Caco-2 (cell line): Measurements from ENCODE around the gene AMPH. TPM values are rescaled to one million over a fixed set of nuclear protein-coding genes. Genes with fewer than 3 reads are reported as not detected.

Source experiments
- BruUV-seq: library from RNA; stranded (reverse); fragments of 400-500 nt; replicated peaks from 2 replicates; lab custom pipeline; 2021; lab: Mats Ljungman, UMichigan
- CTCF ChIA-PET: fragments of 300-600 bp; sonication (Branson Sonifier 250); formaldehyde crosslinking; loops from one replicate; lab custom pipeline; 2022; ENCODE audit warnings: antibody characterized with exemption; lab: Charles Lee
- POLR2A ChIA-PET: fragments of 300-600 bp; sonication (Branson Sonifier 250); formaldehyde crosslinking; loops from one replicate; lab custom pipeline; 2022; ENCODE audit warnings: antibody characterized with exemption; lab: Charles Lee
- DNase-seq, 2 experiments: peaks; one replicate each; pipeline versions ENCODE4 v3.0.0 to v3.0.0-alpha.2; 2020 to 2022
- H3K27me3 ChIP-seq: replicated peaks from 2 replicates; pipeline ENCODE4 v1.6.0; 2011; ENCODE audit warnings: low read length; ENCODE audit not compliant: control insufficient read depth, insufficient read depth
- H3K36me3 ChIP-seq: 2 replicates; pipeline ENCODE4 v1.5.1; 2011; ENCODE audit warnings: low read length; ENCODE audit not compliant: control insufficient read depth, insufficient read depth
- H3K4me1 ChIP-seq: fragments of 250-450 bp; sonication (Bioruptor Pico); 2 replicates; pipeline ENCODE4 v1.5.1; 2020; ENCODE audit warnings: mild to moderate bottlenecking
- H3K4me3 ChIP-seq: 2 replicates; pipeline ENCODE4 v1.5.1; 2011; ENCODE audit warnings: low read depth, mild to moderate bottlenecking, control low read depth, low read length
- H3K9me3 ChIP-seq: fragments of 250-450 bp; sonication (Bioruptor Pico); 2 replicates; pipeline ENCODE4 v1.5.1; 2020; ENCODE audit warnings: mild to moderate bottlenecking, moderate library complexity
- H3K27ac Mint-ChIP-seq: one replicate; pipeline ENCODE4 v1.8.0; 2022; ENCODE audit warnings: mixed read lengths; ENCODE audit not compliant: unreplicated experiment
- H3K27me3 Mint-ChIP-seq: one replicate; pipeline ENCODE4 v1.8.0; 2022; ENCODE audit warnings: mixed read lengths; ENCODE audit not compliant: insufficient read depth, unreplicated experiment
- H3K36me3 Mint-ChIP-seq: one replicate; pipeline ENCODE4 v1.8.0; 2022; ENCODE audit warnings: mild to moderate bottlenecking, mixed read lengths; ENCODE audit not compliant: insufficient read depth, unreplicated experiment
- H3K4me1 Mint-ChIP-seq: one replicate; pipeline ENCODE4 v1.8.0; 2022; ENCODE audit warnings: low read depth, mixed read lengths; ENCODE audit not compliant: unreplicated experiment
- H3K4me3 Mint-ChIP-seq: one replicate; pipeline ENCODE4 v1.8.0; 2022; ENCODE audit warnings: mild to moderate bottlenecking, moderate library complexity, mixed read lengths; ENCODE audit not compliant: unreplicated experiment
- H3K9me3 Mint-ChIP-seq: one replicate; pipeline ENCODE4 v1.8.0; 2022; ENCODE audit warnings: mixed read lengths; ENCODE audit not compliant: unreplicated experiment
- intact Hi-C: fragments of 100-400 bp; cut with micrococcal nuclease; formaldehyde crosslinking; loops from one replicate; pipeline ENCODE4 v1.10.0; 2022; ENCODE audit not compliant: unreplicated experiment
- total RNA-seq: library from RNA; stranded (reverse); gene quantifications from 2 replicates; pipeline ENCODE4 v1.2.3, GENCODE V29; 2022
- TF ChIP-seq, protein P1 (sequence below), 2 experiments: fragments of 200-600 bp in 1 of 2; IDR thresholded peaks; 1 replicate in 1 of 2; 2 replicates in 1 of 2; pipeline versions ENCODE4 v1.5.1 to v1.8.0; 2011 to 2022; ENCODE audit warnings: antibody characterized with exemption in 1 of 2, control low read depth in 1 of 2, inconsistent platforms in 1 of 2, low read depth in 1 of 2, low read length in 1 of 2, mild to moderate bottlenecking in 1 of 2, moderate library complexity in 1 of 2; ENCODE audit not compliant: insufficient read depth in 1 of 2, severe bottlenecking in 1 of 2, unreplicated experiment in 1 of 2

Gene AMPH
- total RNA-seq, 1 experiment from 2014 or later = not detected

DNA sequence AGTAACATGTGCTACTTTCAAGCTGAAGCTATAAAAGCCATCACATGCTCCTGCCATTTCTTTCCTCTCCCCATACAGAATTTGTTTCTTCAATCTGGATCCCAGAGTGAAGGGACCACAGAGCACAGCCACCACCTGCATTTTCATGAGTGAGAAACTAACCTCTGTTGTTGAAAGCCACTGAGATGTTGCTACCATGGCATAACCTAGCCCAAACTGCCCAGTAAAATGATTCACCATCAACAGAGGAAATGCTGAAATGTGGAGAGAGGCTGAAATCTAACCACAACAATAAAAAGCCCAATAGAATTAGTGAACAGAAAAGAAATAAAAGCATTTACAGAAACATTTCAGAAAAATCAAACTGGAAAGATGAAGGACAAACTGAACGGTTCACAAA is 125.2 kb downstream of the AMPH start:
- intact Hi-C loops = no loop called here

DNA sequence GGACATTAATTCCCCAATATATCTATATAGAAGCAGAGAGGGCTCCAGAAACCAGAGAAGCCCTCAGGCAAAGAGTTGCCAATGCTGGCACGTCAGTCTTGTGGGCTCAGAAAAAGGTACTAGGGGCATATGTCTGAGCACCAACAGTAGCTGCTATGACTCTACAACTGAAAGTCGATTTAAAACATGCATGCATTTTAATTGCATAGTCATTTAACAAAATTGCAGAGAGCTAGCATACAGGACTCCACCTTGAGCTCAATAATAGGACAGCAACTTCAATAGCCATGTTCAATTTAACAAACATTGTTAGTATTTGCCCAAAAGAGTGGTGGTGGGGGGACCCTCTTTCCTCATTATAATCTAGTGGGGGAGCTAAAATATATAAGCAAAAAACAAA is 126.5 kb downstream of the AMPH start:
- Histone ChIP-seq H3K4me3 (no peak overlapping the region), H3K9me3 (no peaks in the 10 kb centered on the region), H3K36me3 (no peaks in the 10 kb centered on the region), H3K4me1 (no peaks in the 10 kb centered on the region), H3K27me3 (no peaks in the 10 kb centered on the region; the same call in 1 of the 2 replicates)
- no peaks in the 10 kb centered on the region for H3K4me1 Mint-ChIP-seq
- no TSS peak for BruUV-seq
- no peak overlapping the region for H3K4me3 Mint-ChIP-seq
- no peak for DNase-seq
- ChIA-PET POLR2A (no interaction called here), CTCF (no interaction called here)
- TF ChIP-seq, protein P1, sequence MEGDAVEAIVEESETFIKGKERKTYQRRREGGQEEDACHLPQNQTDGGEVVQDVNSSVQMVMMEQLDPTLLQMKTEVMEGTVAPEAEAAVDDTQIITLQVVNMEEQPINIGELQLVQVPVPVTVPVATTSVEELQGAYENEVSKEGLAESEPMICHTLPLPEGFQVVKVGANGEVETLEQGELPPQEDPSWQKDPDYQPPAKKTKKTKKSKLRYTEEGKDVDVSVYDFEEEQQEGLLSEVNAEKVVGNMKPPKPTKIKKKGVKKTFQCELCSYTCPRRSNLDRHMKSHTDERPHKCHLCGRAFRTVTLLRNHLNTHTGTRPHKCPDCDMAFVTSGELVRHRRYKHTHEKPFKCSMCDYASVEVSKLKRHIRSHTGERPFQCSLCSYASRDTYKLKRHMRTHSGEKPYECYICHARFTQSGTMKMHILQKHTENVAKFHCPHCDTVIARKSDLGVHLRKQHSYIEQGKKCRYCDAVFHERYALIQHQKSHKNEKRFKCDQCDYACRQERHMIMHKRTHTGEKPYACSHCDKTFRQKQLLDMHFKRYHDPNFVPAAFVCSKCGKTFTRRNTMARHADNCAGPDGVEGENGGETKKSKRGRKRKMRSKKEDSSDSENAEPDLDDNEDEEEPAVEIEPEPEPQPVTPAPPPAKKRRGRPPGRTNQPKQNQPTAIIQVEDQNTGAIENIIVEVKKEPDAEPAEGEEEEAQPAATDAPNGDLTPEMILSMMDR (IDR thresholded peaks at IDR 0.05; ENCODE audit: insufficient read depth in 1 of 2, low read depth in 1 of 2, low read length in 1 of 2, severe bottlenecking in 1 of 2, unreplicated experiment in 1 of 2) = no peak
- no peak overlapping the region for H3K27ac Mint-ChIP-seq
- intact Hi-C loops = no loop called here
- H3K27me3 Mint-ChIP-seq = peaks cover 15% of the 10 kb centered on the region
- no peaks in the 10 kb centered on the region for H3K36me3 Mint-ChIP-seq
- no peaks in the 10 kb centered on the region for H3K9me3 Mint-ChIP-seq

More for the DNA sequence above, 125.2 kb downstream of the AMPH start:
- no TSS peak for BruUV-seq
- Mint-ChIP-seq H3K4me1 (no peaks in the 10 kb centered on the region), H3K9me3 (no peaks in the 10 kb centered on the region), H3K27me3 (peaks cover 12% of the 10 kb centered on the region), H3K4me3 (no peak overlapping the region), H3K27ac (no peak overlapping the region), H3K36me3 (no peaks in the 10 kb centered on the region)
- Histone ChIP-seq H3K4me3 (no peak overlapping the region), H3K27me3 (no peaks in the 10 kb centered on the region; the same call in 1 of the 2 replicates), H3K4me1 (no peaks in the 10 kb centered on the region), H3K9me3 (no peaks in the 10 kb centered on the region), H3K36me3 (no peaks in the 10 kb centered on the region)
- ChIA-PET CTCF (no interaction called here), POLR2A (no interaction called here)
- TF ChIP-seq, protein P1 (IDR thresholded peaks at IDR 0.05; ENCODE audit: insufficient read depth in 1 of 2, low read depth in 1 of 2, low read length in 1 of 2, severe bottlenecking in 1 of 2, unreplicated experiment in 1 of 2) = no peak
- no peak for DNase-seq

DNA sequence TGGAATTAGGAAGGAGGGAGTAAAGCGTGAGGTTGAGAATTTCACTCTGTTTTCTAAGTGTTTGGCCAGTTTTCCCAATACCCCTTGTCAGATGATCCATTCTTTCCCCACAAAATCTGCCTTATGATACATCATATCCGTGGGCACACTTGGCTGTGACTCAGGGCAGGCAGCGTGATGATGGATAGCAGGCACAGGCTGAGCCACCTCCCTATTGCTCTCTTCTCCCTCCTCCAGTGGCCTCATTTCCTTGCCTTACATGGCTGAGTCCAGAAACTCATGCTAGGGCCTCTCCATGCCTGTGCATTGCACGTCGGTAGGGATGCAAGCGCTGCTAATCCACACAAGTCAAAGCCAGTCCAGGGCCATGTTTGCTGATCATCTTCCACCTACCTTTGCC is 128.3 kb downstream of the AMPH start:
- intact Hi-C loops = no loop called here
- Mint-ChIP-seq H3K27me3 (peaks cover 21% of the 10 kb centered on the region), H3K4me3 (no peak overlapping the region)

More for the DNA sequence above, 128.3 kb downstream of the AMPH start:
- Mint-ChIP-seq H3K4me1 (no peaks in the 10 kb centered on the region), H3K27ac (no peak overlapping the region), H3K36me3 (no peaks in the 10 kb centered on the region), H3K9me3 (no peaks in the 10 kb centered on the region)
- TF ChIP-seq, protein P1 (IDR thresholded peaks at IDR 0.05; ENCODE audit: insufficient read depth in 1 of 2, low read depth in 1 of 2, low read length in 1 of 2, severe bottlenecking in 1 of 2, unreplicated experiment in 1 of 2) = no peak
- BruUV-seq = no TSS peak
- Histone ChIP-seq H3K36me3 (no peaks in the 10 kb centered on the region), H3K4me1 (no peaks in the 10 kb centered on the region), H3K27me3 (no peaks in the 10 kb centered on the region), H3K9me3 (no peaks in the 10 kb centered on the region), H3K4me3 (no peak overlapping the region)
- ChIA-PET POLR2A (no interaction called here), CTCF (no interaction called here)
- no peak for DNase-seq
